22Rv1 (cell line): Measurements from ENCODE around the gene KASH5.

Experiments
- H3K27ac ChIP-seq: fragments of 450-650 bp; 2 replicates; pipeline ENCODE4 v1.5.1; 2017
- CTCF ChIP-seq: fragments of 450-650 bp; IDR thresholded peaks from 2 replicates; pipeline ENCODE4 v1.5.1; 2017; ENCODE audit warnings: mild to moderate bottlenecking
- ZFX ChIP-seq: fragments of 450-650 bp; IDR thresholded peaks from 2 replicates; pipeline ENCODE4 v1.6.1; 2017; ENCODE audit warnings: antibody characterized with exemption, borderline replicate concordance

The KASH5 gene

GRCh38 chr19:49419173-49419572, 31.1 kb downstream of the KASH5 start:
- no peak for TF ChIP-seq CTCF
- no peak for TF ChIP-seq ZFX
- no peak overlapping the region for H3K27ac ChIP-seq

GRCh38 chr19:49420227-49420626, 32.2 kb downstream of the KASH5 start:
- no peak for TF ChIP-seq ZFX
- TF ChIP-seq CTCF, result no peak
- peak overlapping the region; percentile 52; the same call in 1 of the 2 replicates for H3K27ac ChIP-seq

GRCh38 chr19:49421039-49421877, 33.2 kb downstream of the KASH5 start:
- TF ChIP-seq CTCF (no peak), ZFX (no peak)
- peak overlapping the region; percentile 52 for H3K27ac ChIP-seq

GRCh38 chr19:49421878-49422202, 33.8 kb downstream of the KASH5 start:
- TF ChIP-seq CTCF (no peak), ZFX (no peak)
- H3K27ac ChIP-seq, result peak overlapping the region; percentile 52

- peak overlapping the region; percentile 85 for H3K27ac ChIP-seq
- peak; percentile 89 for TF ChIP-seq CTCF
- no peak for TF ChIP-seq ZFX
These were observed 34.5 kb downstream of the KASH5 start for GRCh38 chr19:49422407-49423070.

GRCh38 chr19:49423071-49423984, 35.3 kb downstream of the KASH5 start, which contains the start of gene PTH2:
TSS of gene PTH2 (minus strand) at chr19:49423441. CDS start at chr19:49423339, 102 bp downstream.
- peak within 1 kb of the TSS; percentile 85 for H3K27ac ChIP-seq
- no peak for TF ChIP-seq CTCF
- no peak for TF ChIP-seq ZFX
